Left hindlimb (tissue), 1 donor: ENCODE results near the gene CTIF.
A peak's percentile ranks its signal among the peaks of the same experiment; 100 is the strongest.

Source experiments
- DNase-seq: peaks from one replicate; pipeline ENCODE4 v3.0.0-alpha.2; 2018

CTIF gene

DNA sequence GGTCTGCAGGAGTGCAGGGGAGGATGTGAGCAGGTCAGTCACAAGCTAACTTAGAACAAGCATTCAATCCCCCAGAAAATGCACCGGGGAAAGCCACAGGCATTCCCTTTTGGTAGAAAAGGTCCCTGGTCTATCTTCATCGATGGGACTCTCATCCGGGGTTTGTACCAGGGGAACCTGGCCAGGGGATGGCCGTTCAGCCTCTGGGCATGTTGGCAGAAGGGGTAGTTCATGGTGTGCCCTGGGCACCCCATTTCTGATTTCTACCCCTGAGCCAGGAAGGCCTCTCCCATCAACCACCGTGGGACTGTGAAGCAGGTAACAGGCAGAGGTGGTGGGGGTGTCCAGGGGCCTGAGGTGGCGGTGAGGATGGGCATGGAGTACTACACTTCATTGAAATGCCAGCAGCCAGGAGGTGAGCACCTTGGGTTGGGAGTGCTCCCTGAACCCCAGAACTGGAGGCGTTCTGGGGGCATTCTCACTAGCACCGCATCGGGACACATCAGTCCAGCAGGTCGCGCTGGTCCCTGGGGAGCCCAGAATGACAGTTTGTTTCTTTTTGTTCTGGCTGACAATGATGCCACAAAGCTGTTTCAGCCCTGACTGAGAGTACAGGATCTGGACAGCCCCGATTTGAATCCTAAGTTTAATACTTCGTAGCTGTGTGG lies 239.6 kb downstream of the CTIF start:
- DNase-seq: no peak

DNA sequence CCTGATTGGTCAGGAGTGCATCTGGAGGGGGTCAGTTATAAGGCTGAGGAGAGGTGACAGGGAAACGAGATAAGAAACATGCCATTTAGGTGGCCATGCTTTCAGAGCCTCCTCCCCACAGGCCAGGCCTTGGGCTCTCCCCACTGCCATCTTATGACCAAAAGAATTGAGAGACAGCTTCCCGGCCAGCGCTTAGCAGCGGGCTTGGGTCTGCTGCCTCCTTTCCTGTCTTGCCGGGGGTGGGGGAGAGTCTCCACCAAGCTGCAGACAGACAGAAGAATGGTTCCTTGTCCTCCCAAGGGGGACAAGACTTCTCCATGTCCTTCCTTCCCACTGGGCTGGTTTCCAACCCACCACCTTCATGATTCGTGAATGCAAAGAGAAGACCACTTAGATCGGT lies 240.6 kb downstream of the CTIF start:
- no peak for DNase-seq

DNA sequence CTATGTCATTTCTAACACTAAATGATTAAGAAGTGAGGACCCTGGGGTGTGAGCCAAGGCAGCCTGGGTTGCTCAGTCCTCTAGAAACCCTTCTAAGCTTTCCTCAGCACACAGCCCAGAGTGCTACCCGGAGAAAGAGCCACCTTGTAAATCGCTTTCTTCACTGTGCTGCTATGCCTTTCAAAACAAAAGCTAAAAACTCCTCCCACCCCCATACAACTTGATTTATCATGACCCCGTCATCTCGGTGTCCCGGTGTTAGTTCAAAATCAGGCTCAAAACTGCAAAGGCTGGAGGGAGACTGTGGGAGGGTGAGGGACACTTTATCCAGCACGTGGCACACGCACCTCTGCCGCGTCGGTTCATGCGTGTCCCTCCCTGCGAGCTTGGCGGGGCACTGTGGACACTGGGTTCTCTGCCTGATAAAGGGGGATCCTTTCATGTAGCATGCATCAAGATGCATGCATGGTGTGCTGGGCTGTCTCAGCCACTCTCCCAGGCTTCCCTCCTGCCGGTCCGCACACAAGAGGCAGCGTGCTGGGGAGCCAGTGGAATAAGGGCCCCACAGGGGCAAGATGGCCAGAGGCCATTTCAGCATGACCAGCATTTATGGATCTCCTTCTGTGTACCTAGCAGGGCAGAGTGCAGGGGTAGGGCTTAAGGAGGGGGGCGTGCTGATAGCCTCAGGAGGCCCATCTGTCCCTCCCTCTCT lies 241.5 kb downstream of the CTIF start:
- no peak for DNase-seq

DNA sequence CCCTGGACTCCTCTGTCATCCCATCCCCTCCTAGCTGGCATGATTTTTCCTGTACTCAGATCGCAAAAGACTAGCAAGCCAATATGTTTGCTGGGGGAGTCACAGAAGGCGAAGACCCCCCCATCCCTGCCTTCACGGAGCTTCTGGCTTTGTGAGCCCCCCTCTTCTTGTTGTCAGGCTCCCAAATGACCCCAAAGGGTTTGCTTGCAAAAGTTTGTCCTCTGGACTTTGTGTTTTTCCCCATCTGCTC lies 242.0 kb downstream of the CTIF start:
- no peak for DNase-seq

DNA sequence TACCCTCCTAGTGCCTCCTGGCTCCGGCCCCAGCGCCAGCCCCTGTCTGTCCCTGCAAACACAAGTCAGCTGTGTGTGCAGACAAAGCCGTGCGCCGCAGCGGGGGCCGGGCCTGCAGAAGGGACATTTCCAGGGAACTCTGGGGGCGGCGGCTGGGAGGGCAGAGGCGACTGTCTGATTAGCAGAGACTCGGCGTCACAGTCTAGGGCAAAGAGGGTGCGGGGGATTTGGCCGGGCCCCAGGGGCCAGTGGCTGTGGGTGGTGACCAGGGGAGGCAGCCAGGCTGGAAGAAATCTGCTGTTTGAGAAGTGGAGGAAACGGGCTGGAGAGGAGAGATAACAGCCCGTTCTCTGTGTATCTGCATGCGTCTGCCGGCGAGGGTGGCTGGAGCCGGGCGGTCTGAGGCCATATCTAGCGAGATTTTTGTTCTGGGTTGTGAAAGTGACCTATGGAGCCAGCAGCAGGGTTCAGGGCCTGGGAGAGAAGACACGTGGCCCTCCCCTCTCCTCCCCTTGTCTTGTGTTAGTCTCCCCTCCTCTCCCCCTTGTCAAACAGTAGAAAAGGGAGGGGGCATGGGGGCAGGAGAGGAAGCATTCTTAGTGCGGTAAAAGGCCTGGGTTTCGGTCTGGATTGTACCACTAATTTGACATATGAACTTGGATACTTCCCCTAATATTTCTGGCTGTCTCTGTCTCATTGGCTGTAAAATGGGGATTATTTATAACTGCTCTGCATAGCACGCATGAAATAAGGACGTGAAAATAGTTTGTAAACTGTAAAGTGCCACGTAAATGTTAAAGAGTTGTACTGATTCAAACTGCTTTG lies 242.5 kb downstream of the CTIF start:
- DNase-seq: peak; percentile 85

GRCh38 chr18:48781988-48782363 lies 243.1 kb downstream of the CTIF start:
- DNase-seq: no peak

DNA sequence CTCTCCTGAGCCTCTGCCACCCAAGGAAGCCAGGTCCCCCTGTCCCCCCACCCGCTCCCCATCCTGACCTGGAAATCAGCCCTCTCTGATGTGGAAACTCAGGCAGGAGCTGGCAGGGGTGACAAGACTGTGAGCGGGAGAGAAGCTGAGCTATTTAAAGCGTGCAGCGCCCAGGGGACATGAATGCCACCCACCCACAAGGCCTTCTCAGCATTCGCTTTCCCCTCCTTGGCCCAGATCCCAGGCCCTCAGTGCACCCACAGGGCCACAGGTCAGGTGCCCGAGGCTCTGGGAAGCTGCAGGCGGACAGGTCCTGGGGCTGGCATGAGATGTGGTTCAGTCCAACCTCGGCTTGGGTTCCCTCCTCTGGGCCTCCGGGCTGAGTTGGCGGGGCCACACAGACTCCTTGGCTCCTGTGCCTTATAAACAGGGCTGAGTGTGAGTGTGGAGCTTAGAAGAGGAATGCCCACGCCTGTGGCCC lies 243.6 kb downstream of the CTIF start:
- DNase-seq: peak; percentile 77

GRCh38 chr18:48783616-48784520 lies 245.0 kb downstream of the CTIF start:
- DNase-seq: no peak

DNA sequence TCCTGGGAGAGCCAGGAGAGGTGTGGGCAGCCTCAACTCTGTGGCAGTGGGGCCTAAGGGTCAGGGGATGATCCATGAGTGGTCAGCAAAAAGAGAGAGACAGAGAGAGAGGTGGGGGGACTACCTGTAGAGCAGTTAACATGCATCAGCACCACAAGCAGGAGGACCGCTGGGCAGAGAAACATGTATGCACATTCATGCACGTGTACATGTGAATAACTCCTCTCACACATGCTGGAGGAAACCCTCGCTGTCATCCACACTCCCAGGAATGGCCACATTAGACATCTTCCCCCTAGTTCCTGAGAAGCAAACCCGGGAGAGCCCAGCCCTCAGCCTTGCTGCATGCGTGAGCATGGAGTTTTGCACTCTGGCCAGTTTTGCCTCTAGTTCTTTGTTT lies 245.8 kb downstream of the CTIF start:
- DNase-seq: no peak

GRCh38 chr18:48785091-48785614 lies 246.3 kb downstream of the CTIF start:
- peak; percentile 24 for DNase-seq

DNA sequence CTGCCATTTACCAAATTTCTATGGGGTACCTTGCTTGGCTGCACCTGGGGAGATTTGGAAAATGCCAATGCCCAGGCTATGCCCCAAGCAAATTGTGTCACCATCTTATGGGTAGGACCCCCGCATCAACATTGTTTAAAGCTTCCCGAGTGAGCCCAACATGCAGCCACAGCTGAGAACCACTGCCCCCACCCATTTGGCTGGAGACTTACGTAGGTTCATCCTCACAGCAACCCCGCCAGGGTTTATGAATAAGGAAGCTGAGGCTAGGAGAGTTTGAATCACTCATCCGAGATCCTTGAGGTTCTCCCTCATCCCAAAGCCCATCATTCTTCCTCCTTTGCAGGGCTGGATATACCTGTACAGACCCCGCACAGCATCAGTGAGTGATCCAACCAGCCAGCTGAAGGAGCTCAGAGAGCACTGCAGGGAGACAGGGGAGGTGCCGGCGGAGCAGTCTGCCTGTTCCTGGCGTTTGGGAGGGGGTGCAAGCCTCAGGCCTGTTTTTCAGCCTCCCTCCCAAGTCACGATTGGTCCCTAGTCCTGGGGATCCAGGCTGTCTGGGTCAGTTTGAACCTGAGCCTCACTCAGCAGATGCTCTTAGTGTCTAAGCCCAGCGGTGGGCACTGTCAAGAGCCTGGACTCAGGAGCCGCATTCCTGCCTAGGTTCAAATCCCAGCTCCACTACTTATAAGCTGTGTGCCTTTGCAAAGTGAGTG lies 247.1 kb downstream of the CTIF start:
- peak; percentile 13 for DNase-seq

GRCh38 chr18:48786455-48787202 lies 247.8 kb downstream of the CTIF start:
- peak; percentile 48 for DNase-seq

DNA sequence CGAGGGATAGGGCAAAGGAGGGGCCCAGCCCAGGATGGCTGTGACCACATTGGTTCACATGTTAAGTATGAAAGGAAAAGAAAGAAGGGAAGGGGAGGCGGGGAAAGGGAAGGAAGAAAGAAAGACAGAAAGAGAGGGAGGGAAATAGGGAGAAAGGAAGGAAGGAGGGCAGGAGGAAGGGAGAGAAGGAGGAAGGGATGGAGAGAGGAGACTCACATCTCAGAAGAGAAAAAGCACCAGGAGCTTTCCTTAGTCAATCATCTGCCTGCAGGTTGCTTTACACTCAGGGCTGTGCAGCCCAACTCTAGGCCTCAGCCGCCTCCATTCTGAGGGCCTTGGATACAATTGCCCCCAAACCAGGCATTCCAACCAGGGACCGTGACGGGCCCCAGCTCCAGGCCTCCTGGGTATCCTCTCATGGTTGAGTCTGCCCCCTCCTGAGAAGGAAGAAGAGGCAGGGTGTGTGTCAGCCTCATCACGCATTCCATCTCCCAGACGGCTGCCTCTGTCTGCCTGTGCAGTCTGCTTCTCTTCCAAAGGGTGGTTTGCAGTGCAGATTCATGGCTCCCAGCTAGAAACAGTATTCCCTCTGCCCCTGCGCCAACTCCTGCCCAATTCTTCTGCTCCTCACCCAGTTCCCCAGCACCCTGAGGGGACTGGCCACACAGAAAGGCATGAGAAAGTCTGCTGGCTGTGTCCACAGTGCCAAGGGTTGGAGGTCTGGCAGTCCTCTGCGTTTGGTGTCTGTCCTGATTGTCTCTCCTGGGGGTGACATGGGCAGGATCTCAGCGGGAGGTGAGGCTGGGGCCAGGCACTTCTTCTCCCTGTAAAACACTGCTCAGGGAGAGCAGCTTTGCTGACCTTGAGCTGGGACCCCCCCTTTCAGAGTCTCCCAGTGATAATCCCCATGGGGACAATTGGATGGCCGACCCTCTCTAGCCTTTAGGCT lies 248.6 kb downstream of the CTIF start:
- DNase-seq: peak; percentile 26

GRCh38 chr18:48788373-48788772 lies 249.5 kb downstream of the CTIF start:
- no peak for DNase-seq

GRCh38 chr18:48789259-48789812 lies 250.5 kb downstream of the CTIF start:
- DNase-seq: no peak

DNA sequence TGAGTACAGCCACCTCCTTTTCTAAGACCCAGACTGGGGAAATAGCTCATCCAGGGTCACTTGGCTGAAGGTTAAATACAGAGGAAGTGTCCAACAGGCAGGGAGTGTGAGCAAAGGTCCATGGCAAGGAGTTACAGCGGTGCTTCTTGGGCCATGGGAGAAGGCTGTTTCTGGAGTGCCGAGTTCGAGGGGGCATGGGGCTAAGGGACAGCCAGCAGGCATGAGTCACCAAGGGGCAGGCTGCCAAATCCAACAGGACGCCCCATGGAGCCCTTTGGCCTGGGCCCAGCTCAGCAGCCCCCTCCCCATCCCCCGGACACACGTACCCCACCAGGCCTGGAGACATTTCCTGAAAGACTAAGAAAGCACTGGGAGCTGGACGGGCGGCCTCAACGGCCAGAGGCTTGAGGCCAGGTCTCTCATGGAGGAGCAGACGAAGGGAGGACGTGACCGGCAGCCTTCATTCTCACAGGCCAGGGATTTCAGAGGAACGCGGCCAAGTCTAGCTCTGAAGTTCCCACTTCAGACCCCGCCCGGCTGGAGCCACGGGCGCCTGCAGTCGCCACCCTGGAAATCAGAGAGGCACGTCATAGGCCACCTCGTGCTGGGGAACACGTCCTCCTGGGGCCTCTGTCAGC lies 251.5 kb downstream of the CTIF start:
- DNase-seq: peak; percentile 73

DNA sequence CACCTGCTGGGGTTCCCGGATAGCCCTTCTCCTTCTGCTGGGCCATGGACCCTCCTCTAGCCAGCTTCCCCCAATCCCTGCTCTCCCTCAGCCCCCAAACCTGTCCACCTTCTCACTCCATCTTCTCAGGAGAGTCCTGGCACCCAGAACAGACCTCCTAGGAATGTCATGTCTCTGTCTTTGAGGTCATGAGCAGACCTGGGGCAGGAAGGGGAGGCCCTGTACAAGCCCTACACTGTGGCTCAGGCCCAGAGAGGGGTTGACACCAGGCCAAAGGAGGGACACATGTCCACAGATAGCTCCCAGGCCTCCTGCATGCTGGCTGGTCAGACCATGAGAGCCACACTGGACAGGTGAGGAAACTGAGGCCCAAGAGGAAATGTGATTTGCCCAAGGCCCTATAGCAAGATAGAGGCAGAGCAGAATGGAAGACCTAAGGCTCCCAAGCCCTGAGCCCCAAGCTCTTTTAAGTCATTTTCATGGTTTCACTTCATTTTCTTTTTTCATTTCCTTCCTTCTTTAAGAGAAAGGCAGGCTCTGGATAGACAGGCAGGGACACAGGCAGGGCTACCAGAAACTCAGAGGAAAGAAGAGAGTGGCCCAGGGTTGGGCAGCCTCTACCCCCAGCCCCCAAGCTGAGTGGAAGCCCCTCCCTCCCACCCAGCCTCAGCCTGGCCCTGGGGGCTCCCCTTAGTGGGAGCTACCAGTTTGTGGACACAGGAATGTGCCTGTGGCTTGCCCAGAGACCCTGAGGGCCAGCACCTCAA lies 252.2 kb downstream of the CTIF start:
- no peak for DNase-seq

- DNase-seq: no peak
These were observed 252.8 kb downstream of the CTIF start for GRCh38 chr18:48791636-48792105.
